Measurements from ENCODE around the gene TCF19.

DNA sequence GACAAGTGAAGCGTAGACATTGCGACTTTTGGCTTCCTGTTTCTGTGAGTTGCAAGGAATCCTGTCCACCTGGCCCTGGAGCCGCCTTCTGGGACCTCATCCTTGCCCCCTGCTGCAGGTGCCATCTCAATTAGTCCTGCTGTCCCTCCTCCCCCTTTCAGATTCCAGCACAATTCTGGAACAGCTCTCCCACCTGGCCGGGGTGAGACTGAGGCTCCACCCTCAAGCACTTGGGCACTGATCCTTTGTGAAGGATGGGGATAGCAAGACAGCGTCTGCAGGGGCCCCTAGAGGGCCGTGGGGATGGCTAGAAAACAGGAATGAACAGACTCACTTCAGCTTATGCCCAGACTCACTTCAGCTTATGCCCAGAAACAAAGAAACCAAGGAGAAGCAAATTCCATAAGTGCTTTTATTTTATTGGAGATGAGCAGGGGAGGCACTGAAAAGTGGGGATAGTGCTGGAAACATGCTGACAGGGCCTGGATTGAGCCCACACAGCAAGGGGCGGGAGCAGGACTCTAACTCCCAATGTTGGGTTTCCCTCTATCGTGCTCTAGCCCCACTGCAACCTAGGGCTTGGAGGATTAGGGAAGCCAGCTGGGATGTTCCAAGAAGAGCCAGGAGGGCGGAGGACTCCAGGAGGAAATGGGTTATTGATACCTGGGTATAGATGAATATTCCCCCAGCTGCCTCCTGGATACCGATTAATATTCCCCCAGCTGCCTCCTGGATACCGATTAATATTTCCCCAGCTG, 47.4 kb upstream of the TCF19 start:
- TF ChIP-seq, protein P1, sequence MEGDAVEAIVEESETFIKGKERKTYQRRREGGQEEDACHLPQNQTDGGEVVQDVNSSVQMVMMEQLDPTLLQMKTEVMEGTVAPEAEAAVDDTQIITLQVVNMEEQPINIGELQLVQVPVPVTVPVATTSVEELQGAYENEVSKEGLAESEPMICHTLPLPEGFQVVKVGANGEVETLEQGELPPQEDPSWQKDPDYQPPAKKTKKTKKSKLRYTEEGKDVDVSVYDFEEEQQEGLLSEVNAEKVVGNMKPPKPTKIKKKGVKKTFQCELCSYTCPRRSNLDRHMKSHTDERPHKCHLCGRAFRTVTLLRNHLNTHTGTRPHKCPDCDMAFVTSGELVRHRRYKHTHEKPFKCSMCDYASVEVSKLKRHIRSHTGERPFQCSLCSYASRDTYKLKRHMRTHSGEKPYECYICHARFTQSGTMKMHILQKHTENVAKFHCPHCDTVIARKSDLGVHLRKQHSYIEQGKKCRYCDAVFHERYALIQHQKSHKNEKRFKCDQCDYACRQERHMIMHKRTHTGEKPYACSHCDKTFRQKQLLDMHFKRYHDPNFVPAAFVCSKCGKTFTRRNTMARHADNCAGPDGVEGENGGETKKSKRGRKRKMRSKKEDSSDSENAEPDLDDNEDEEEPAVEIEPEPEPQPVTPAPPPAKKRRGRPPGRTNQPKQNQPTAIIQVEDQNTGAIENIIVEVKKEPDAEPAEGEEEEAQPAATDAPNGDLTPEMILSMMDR (IDR thresholded peaks at IDR 0.05; ENCODE audit: low read depth, low read length), result no peak
- no peak for TF ChIP-seq EZH2phosphoT487 (IDR thresholded peaks at IDR 0.05; ENCODE audit: low read depth)

Data from OCI-LY3 (cell line).